Measurements from ENCODE around the gene FOXP1. TPM values are rescaled to one million over a fixed set of nuclear protein-coding genes. Genes with fewer than 3 reads are reported as not detected.

The FOXP1 gene
- total RNA-seq, 1 experiment from 2014 or later: 5.4 TPM

- DNase-seq (ENCODE audit: extremely low read depth, low read depth): no peak
Observed at GRCh38 chr3:71288269-71288930, 295.1 kb downstream of the FOXP1 start.

GRCh38 chr3:71285086-71285485 is 298.4 kb downstream of the FOXP1 start:
- DNase-seq (ENCODE audit: extremely low read depth, low read depth): no peak

GRCh38 chr3:71282976-71283375 is 300.6 kb downstream of the FOXP1 start:
- DNase-seq (ENCODE audit: extremely low read depth, low read depth): no peak

- no peak for DNase-seq (ENCODE audit: extremely low read depth, low read depth)
Observed at GRCh38 chr3:71281280-71281679, 302.2 kb downstream of the FOXP1 start.

GRCh38 chr3:71277341-71277740 is 306.2 kb downstream of the FOXP1 start:
- no peak for DNase-seq (ENCODE audit: extremely low read depth, low read depth)

GRCh38 chr3:71276531-71276930 is 307.0 kb downstream of the FOXP1 start:
- no peak for DNase-seq (ENCODE audit: extremely low read depth, low read depth)

- no peak for DNase-seq (ENCODE audit: extremely low read depth, low read depth)
Observed at GRCh38 chr3:71273453-71273852, 310.1 kb downstream of the FOXP1 start.

- DNase-seq (ENCODE audit: extremely low read depth, low read depth): no peak
Observed at GRCh38 chr3:71271596-71271995, 311.9 kb downstream of the FOXP1 start.

- DNase-seq (ENCODE audit: extremely low read depth, low read depth): no peak
Observed at GRCh38 chr3:71269906-71270305, 313.6 kb downstream of the FOXP1 start.

- no peak for DNase-seq (ENCODE audit: extremely low read depth, low read depth)
Observed at GRCh38 chr3:71268462-71268999, 315.0 kb downstream of the FOXP1 start.

GRCh38 chr3:71266875-71267274 is 316.7 kb downstream of the FOXP1 start:
- no peak for DNase-seq (ENCODE audit: extremely low read depth, low read depth)

- no peak for DNase-seq (ENCODE audit: extremely low read depth, low read depth)
Observed at GRCh38 chr3:71265365-71265915, 318.1 kb downstream of the FOXP1 start.

- DNase-seq (ENCODE audit: extremely low read depth, low read depth): no peak
Observed at GRCh38 chr3:71264840-71265239, 318.7 kb downstream of the FOXP1 start.

GRCh38 chr3:71262364-71263265 is 320.9 kb downstream of the FOXP1 start:
- no peak for DNase-seq (ENCODE audit: extremely low read depth, low read depth)

- DNase-seq (ENCODE audit: extremely low read depth, low read depth): no peak
Observed at GRCh38 chr3:71260782-71261181, 322.7 kb downstream of the FOXP1 start.

- DNase-seq (ENCODE audit: extremely low read depth, low read depth): no peak
Observed at GRCh38 chr3:71258526-71258925, 325.0 kb downstream of the FOXP1 start.

GRCh38 chr3:71258116-71258515 is 325.4 kb downstream of the FOXP1 start:
- DNase-seq (ENCODE audit: extremely low read depth, low read depth): no peak

GRCh38 chr3:71255498-71255897 is 328.0 kb downstream of the FOXP1 start:
- DNase-seq (ENCODE audit: extremely low read depth, low read depth): no peak

GRCh38 chr3:71254281-71255057 is 329.1 kb downstream of the FOXP1 start:
- DNase-seq (ENCODE audit: extremely low read depth, low read depth): no peak

- DNase-seq (ENCODE audit: extremely low read depth, low read depth): no peak
Observed at GRCh38 chr3:71253169-71253568, 330.4 kb downstream of the FOXP1 start.

- no peak for DNase-seq (ENCODE audit: extremely low read depth, low read depth)
Observed at GRCh38 chr3:71252466-71252865, 331.1 kb downstream of the FOXP1 start.

All from NCI-H460 (cell line).